Small intestine (tissue), 7 donors: ENCODE measurements around the gene GPBAR1. TPM values are rescaled to one million over a fixed set of nuclear protein-coding genes. Genes with fewer than 3 reads are reported as not detected.
A peak's percentile ranks its signal among the peaks of the same experiment; 100 is the strongest.

Experiments
- DNase-seq, 2 donors: peaks; one replicate each; pipeline versions ENCODE4 v3.0.0 to v3.0.0-alpha.2; 2013
- FAIRE-seq: peaks from 2 replicates; lab custom pipeline; 2012; peaks lifted over from hg19 to GRCh38; lab: Jason Lieb, UNC
- H3K27ac ChIP-seq, 3 donors: one replicate each; pipeline ENCODE4 v1.5.1; 2013; ENCODE audit warnings: low read length in 2 of 3, mild to moderate bottlenecking in 2 of 3, control low read depth in 1 of 3, inconsistent platforms in 1 of 3, low read depth in 1 of 3, moderate library complexity in 1 of 3
- H3K27me3 ChIP-seq, 3 donors: one replicate each; pipeline ENCODE4 v1.6.1; 2013; ENCODE audit warnings: low read length in 3 of 3, inconsistent platforms in 1 of 3; ENCODE audit not compliant: control insufficient read depth in 3 of 3, insufficient read depth in 3 of 3
- H3K36me3 ChIP-seq, 3 donors: one replicate each; pipeline ENCODE4 v1.6.1; 2013; ENCODE audit warnings: low read length in 3 of 3, inconsistent platforms in 1 of 3, low read depth in 1 of 3, mild to moderate bottlenecking in 1 of 3, moderate library complexity in 1 of 3; ENCODE audit not compliant: control insufficient read depth in 3 of 3, insufficient read depth in 2 of 3
- H3K4me1 ChIP-seq, 3 donors: one replicate each; pipeline ENCODE4 v1.6.1; 2013; ENCODE audit warnings: low read length in 2 of 3, inconsistent platforms in 1 of 3, low read depth in 1 of 3, mild to moderate bottlenecking in 1 of 3, moderate library complexity in 1 of 3; ENCODE audit not compliant: control insufficient read depth in 3 of 3, insufficient read depth in 2 of 3
- H3K4me3 ChIP-seq, 3 donors: one replicate each; pipeline ENCODE4 v1.5.1; 2013; ENCODE audit warnings: low read length in 3 of 3, control low read depth in 1 of 3, inconsistent platforms in 1 of 3, low read depth in 1 of 3, mild to moderate bottlenecking in 1 of 3, moderate library complexity in 1 of 3
- H3K9me3 ChIP-seq, 2 donors: one replicate each; pipeline ENCODE4 v1.6.1; 2013; ENCODE audit warnings: low read depth in 1 of 2, low read length in 1 of 2; ENCODE audit not compliant: control insufficient read depth in 2 of 2, insufficient read depth in 1 of 2
- WGBS, 3 donors: extraction: QIAGEN DNeasy Blood & Tissue Kit; methylation state at CpG; one replicate each; pipeline ENCODE4 v1.1.7; 2013; 5-methylcytosine and 5-hydroxymethylcytosine counted together
- polyA plus RNA-seq, 4 donors: library from polyadenylated mRNA; stranded (reverse) in 3 of 4; unstranded in 1 of 4; fragments of 200-250 nt in 3 of 4; fragments of 120-200 nt in 1 of 4; gene quantifications; one replicate each; pipeline versions ENCODE4 v1.2.1 to v1.2.3, GENCODE V29; 2013
- donor health status: healthy with polysubstance abuse.
- donor health status: control.
- donor health status: control.
- donor health status: Bipolar disorder and iron deficiency.
- donor health status: healthy.

The GPBAR1 gene
- polyA plus RNA-seq, 4 donors = 1.3 to 3.9 (median 1.6) TPM

- FAIRE-seq (no peak), DNase-seq (peak; percentile 44 to 70)
- Histone ChIP-seq H3K36me3 (peaks cover 0 to 18% (median 0%) of the 10 kb centered on the region in 3 donors), H3K9me3 (no peaks in the 10 kb centered on the region), H3K27ac (peak overlapping the region; percentile 94 to 100 (median 97)), H3K4me3 (peak overlapping the region; percentile 12 to 93 (median 83)), H3K27me3 (no peaks in the 10 kb centered on the region), H3K4me1 (peaks cover 5 to 78% (median 26%) of the 10 kb centered on the region in 3 donors)
- 16 to 33% (median 16%) methylated on average over 12 of the region's 12 CpGs for WGBS, 3 donors
Measured at GRCh38 chr2:218290316-218291261, 29.8 kb downstream of the GPBAR1 start.

- Histone ChIP-seq H3K36me3 (peaks cover 0 to 9% (median 0%) of the 10 kb centered on the region in 3 donors), H3K4me1 (peaks cover 2 to 78% (median 22%) of the 10 kb centered on the region in 3 donors), H3K27me3 (no peaks in the 10 kb centered on the region), H3K4me3 (peak overlapping the region; percentile 77 to 93 (median 83)), H3K27ac (peak overlapping the region; percentile 94 to 100 (median 97)), H3K9me3 (no peaks in the 10 kb centered on the region)
- WGBS, 3 donors = 21 to 25% (median 22%) methylated on average over 12 of the region's 12 CpGs
- FAIRE-seq (no peak), DNase-seq (peak; percentile 62 to 67)
Measured at GRCh38 chr2:218291318-218292047, 30.7 kb downstream of the GPBAR1 start.

GRCh38 chr2:218292048-218293014 is 31.5 kb downstream of the GPBAR1 start, which contains the start of gene TMBIM1:
Gene TMBIM1 (minus strand): TSS chr2:218292503. CDS start chr2:218282141, 10,362 bp downstream.
- H3K4me3 ChIP-seq = peak within 1 kb of the TSS; percentile 77 to 93 (median 83)
- FAIRE-seq (no peak), DNase-seq (peak; percentile 83 to 94)
- WGBS, 3 donors = 4 to 5% (median 4%) methylated on average over 49 to 63 of the region's 63 CpGs
- no peaks in the 10 kb centered on the region for H3K27me3 ChIP-seq
- peaks cover 2 to 72% (median 22%) of the 10 kb centered on the region in 3 donors for H3K4me1 ChIP-seq
- H3K36me3 ChIP-seq = peaks cover 0 to 8% (median 0%) of the 10 kb centered on the region in 3 donors
- H3K9me3 ChIP-seq = no peaks in the 10 kb centered on the region
- H3K27ac ChIP-seq = peak within 1 kb of the TSS; percentile 94 to 100 (median 97)

GRCh38 chr2:218293715-218294429 is 33.1 kb downstream of the GPBAR1 start:
- FAIRE-seq (no peak), DNase-seq (peak in 1 of 2 donors; percentile 37)
- Histone ChIP-seq H3K9me3 (no peaks in the 10 kb centered on the region), H3K4me3 (no peak overlapping the region), H3K27ac (peak overlapping the region; percentile 84 to 95 (median 94)), H3K36me3 (peaks cover 0 to 8% (median 0%) of the 10 kb centered on the region in 3 donors), H3K27me3 (no peaks in the 10 kb centered on the region), H3K4me1 (peaks cover 2 to 59% (median 17%) of the 10 kb centered on the region in 3 donors)
- WGBS, 3 donors = 43 to 54% (median 48%) methylated on average over 5 of the region's 5 CpGs

GRCh38 chr2:218294430-218295022 is 33.7 kb downstream of the GPBAR1 start:
- DNase-seq (peak; percentile 63 to 67), FAIRE-seq (no peak)
- peaks cover 2 to 55% (median 17%) of the 10 kb centered on the region in 3 donors for H3K4me1 ChIP-seq
- no peaks in the 10 kb centered on the region for H3K9me3 ChIP-seq
- peak overlapping the region; percentile 84 to 95 (median 94) for H3K27ac ChIP-seq
- no peaks in the 10 kb centered on the region for H3K27me3 ChIP-seq
- WGBS, 3 donors = 28 to 69% (median 45%) methylated on average over 5 of the region's 5 CpGs
- H3K36me3 ChIP-seq = peaks cover 0 to 8% (median 0%) of the 10 kb centered on the region in 3 donors
- no peak overlapping the region for H3K4me3 ChIP-seq

- DNase-seq = peak; percentile 92 to 95
- H3K4me1 ChIP-seq = peaks cover 2 to 50% (median 15%) of the 10 kb centered on the region in 3 donors
- WGBS, 3 donors = 16 to 57% (median 28%) methylated on average over 7 of the region's 7 CpGs
Measured at GRCh38 chr2:218295029-218295428, 34.2 kb downstream of the GPBAR1 start.

GRCh38 chr2:218296200-218296599 is 35.4 kb downstream of the GPBAR1 start:
- peak overlapping the region in 1 of 3 donors; percentile 84 for H3K27ac ChIP-seq
- no peaks in the 10 kb centered on the region for H3K27me3 ChIP-seq
- H3K4me3 ChIP-seq = no peak overlapping the region
- peaks cover 2 to 41% (median 9%) of the 10 kb centered on the region in 3 donors for H3K4me1 ChIP-seq
- H3K9me3 ChIP-seq = no peaks in the 10 kb centered on the region
- no peak for FAIRE-seq
- H3K36me3 ChIP-seq = peaks cover 0 to 3% (median 0%) of the 10 kb centered on the region in 3 donors
- DNase-seq = no peak
- WGBS, 3 donors = 77 to 89% (median 83%) methylated on average over 1 of the region's 1 CpG

More at GRCh38 chr2:218295029-218295428, 34.2 kb downstream of the GPBAR1 start:
- Histone ChIP-seq H3K27me3 (no peaks in the 10 kb centered on the region), H3K4me3 (no peak overlapping the region), H3K27ac (peak overlapping the region; percentile 84 to 95 (median 94)), H3K9me3 (no peaks in the 10 kb centered on the region), H3K36me3 (peaks cover 0 to 8% (median 0%) of the 10 kb centered on the region in 3 donors)
- no peak for FAIRE-seq
